ENCODE measurements around the gene DYRK1B.
A peak's percentile ranks its signal among the peaks of the same experiment; 100 is the strongest.

Gene DYRK1B

GRCh38 chr19:39848392-39848791 lies 14.4 kb upstream of the DYRK1B start:
- no peak for TF ChIP-seq CTCF (IDR thresholded peaks at IDR 0.05; ENCODE audit: low read length, missing control alignments)
- DNase-seq (ENCODE audit: low read depth) = no peak
- H3K4me3 ChIP-seq (replicated peaks; ENCODE audit: low read depth, low read length) = no peak overlapping the region

- no peak for TF ChIP-seq CTCF (IDR thresholded peaks at IDR 0.05; ENCODE audit: low read length, missing control alignments)
- no peak overlapping the region for H3K4me3 ChIP-seq (replicated peaks; ENCODE audit: low read depth, low read length)
- DNase-seq (ENCODE audit: low read depth) = no peak
Measured at GRCh38 chr19:39847525-39847924, 13.6 kb upstream of the DYRK1B start.

GRCh38 chr19:39846678-39847486 lies 12.9 kb upstream of the DYRK1B start:
- no peak for TF ChIP-seq CTCF (IDR thresholded peaks at IDR 0.05; ENCODE audit: low read length, missing control alignments)
- peak overlapping the region; percentile 93 for H3K4me3 ChIP-seq (replicated peaks; ENCODE audit: low read depth, low read length)
- no peak for DNase-seq (ENCODE audit: low read depth)

- DNase-seq (ENCODE audit: low read depth) = peak; percentile 93
- TF ChIP-seq CTCF (IDR thresholded peaks at IDR 0.05; ENCODE audit: low read length, missing control alignments) = no peak
- H3K4me3 ChIP-seq (replicated peaks; ENCODE audit: low read depth, low read length) = peak within 1 kb of the TSS; percentile 93
Measured at GRCh38 chr19:39845933-39846677, 12.1 kb upstream of the DYRK1B start, which contains the start of gene FBL. Gene FBL, minus strand, starts transcription at chr19:39846379. Its CDS starts 79 bp downstream, at chr19:39846300.

- no peak for DNase-seq (ENCODE audit: low read depth)
- peak; percentile 15 for TF ChIP-seq CTCF (IDR thresholded peaks at IDR 0.05; ENCODE audit: low read length, missing control alignments)
- peak overlapping the region; percentile 93 for H3K4me3 ChIP-seq (replicated peaks; ENCODE audit: low read depth, low read length)
Measured at GRCh38 chr19:39845584-39845932, 11.6 kb upstream of the DYRK1B start.

- no peak for TF ChIP-seq CTCF (IDR thresholded peaks at IDR 0.05; ENCODE audit: low read length, missing control alignments)
- H3K4me3 ChIP-seq (replicated peaks; ENCODE audit: low read depth, low read length) = peak overlapping the region; percentile 93
- DNase-seq (ENCODE audit: low read depth) = no peak
Measured at GRCh38 chr19:39845172-39845571, 11.2 kb upstream of the DYRK1B start.

Data from fibroblast of pulmonary artery (primary cell).